IMR-90 (cell line): ENCODE results near the gene VPS37C. TPM values are rescaled to one million over a fixed set of nuclear protein-coding genes. Genes with fewer than 3 reads are reported as not detected.

Source experiments
- ATAC-seq: fragments of 200-7000 bp; cut with Tn5 transposase; 2 replicates; pipeline ENCODE4 v1.9.1; 2020; ENCODE audit warnings: low read depth, mild to moderate bottlenecking, moderate library complexity
- BruUV-seq: library from RNA; stranded (reverse); fragments of 400-500 nt; replicated peaks from 2 replicates; lab custom pipeline; 2021; lab: Mats Ljungman, UMichigan
- CTCF ChIA-PET: fragments of 300-600 bp; formaldehyde crosslinking; extraction: SDS; loops from one replicate; lab custom pipeline; 2021; ENCODE audit warnings: antibody characterized with exemption; lab: Yijun Ruan, JAX
- POLR2A ChIA-PET: fragments of 300-600 bp; sonication (Branson Sonifier 250); formaldehyde crosslinking; loops from one replicate; lab custom pipeline; 2022; ENCODE audit warnings: antibody characterized with exemption; ENCODE audit not compliant: unreplicated experiment; lab: Charles Lee
- DNase-seq: peaks from one replicate; pipeline ENCODE4 v3.0.0; 2013
- H2AFZ ChIP-seq: replicated peaks from 2 replicates; pipeline ENCODE3; 2013; ENCODE audit warnings: low read length, mild to moderate bottlenecking; ENCODE audit not compliant: poor library complexity
- H2AK5ac ChIP-seq: 2 replicates; pipeline ENCODE4 v1.6.1; 2013; ENCODE audit warnings: low read depth, low read length, inconsistent platforms
- H2AK9ac ChIP-seq: replicated peaks from 2 replicates; pipeline ENCODE3; 2013; ENCODE audit warnings: mild to moderate bottlenecking, low read depth, low read length, moderate library complexity; ENCODE audit not compliant: poor library complexity
- H2BK120ac ChIP-seq: 2 replicates; pipeline ENCODE4 v1.6.1; 2013; ENCODE audit warnings: low read depth, low read length, inconsistent platforms
- H2BK15ac ChIP-seq: 3 replicates; pipeline ENCODE4 v1.6.1; 2013; ENCODE audit warnings: low read depth, low read length, inconsistent platforms
- H2BK20ac ChIP-seq: 2 replicates; pipeline ENCODE4 v1.6.1; 2013; ENCODE audit warnings: low read depth, mild to moderate bottlenecking, inconsistent platforms, low read length, moderate library complexity
- H2BK5ac ChIP-seq: 2 replicates; pipeline ENCODE4 v1.6.1; 2013; ENCODE audit warnings: mild to moderate bottlenecking, low read depth, low read length, inconsistent platforms; ENCODE audit not compliant: poor library complexity, severe bottlenecking
- H3K14ac ChIP-seq: replicated peaks from 2 replicates; pipeline ENCODE4 v1.6.1; 2013; ENCODE audit warnings: low read depth, low read length, inconsistent platforms
- H3K18ac ChIP-seq: 2 replicates; pipeline ENCODE4 v1.6.1; 2013; ENCODE audit warnings: low read depth, low read length, control low read depth
- H3K23ac ChIP-seq: 2 replicates; pipeline ENCODE4 v1.6.1; 2013; ENCODE audit warnings: low read depth, low read length, inconsistent platforms
- H3K27ac ChIP-seq: 2 replicates; pipeline ENCODE4 v1.5.1; 2013; ENCODE audit warnings: mild to moderate bottlenecking, control low read depth, low read length; ENCODE audit not compliant: insufficient read depth
- H3K27me3 ChIP-seq: 2 replicates; pipeline ENCODE4 v1.6.1; 2013; ENCODE audit warnings: low read length; ENCODE audit not compliant: control insufficient read depth, insufficient read depth
- H3K36me3 ChIP-seq: 2 replicates; pipeline ENCODE4 v1.6.1; 2013; ENCODE audit warnings: low read length, mixed read lengths; ENCODE audit not compliant: control insufficient read depth, insufficient read depth
- H3K4ac ChIP-seq: 2 replicates; pipeline ENCODE4 v1.6.1; 2013; ENCODE audit warnings: low read depth, low read length, inconsistent platforms
- H3K4me1 ChIP-seq: 2 replicates; pipeline ENCODE4 v1.6.1; 2013; ENCODE audit warnings: low read length, mixed read lengths; ENCODE audit not compliant: control insufficient read depth, insufficient read depth
- H3K4me2 ChIP-seq: 2 replicates; pipeline ENCODE4 v1.6.1; 2013; ENCODE audit warnings: low read depth, mild to moderate bottlenecking, control low read depth, low read length, moderate library complexity
- H3K4me3 ChIP-seq: 2 replicates; pipeline ENCODE4 v1.5.1; 2013; ENCODE audit warnings: low read depth, mild to moderate bottlenecking, control low read depth, low read length, moderate library complexity; ENCODE audit not compliant: insufficient read depth
- H3K56ac ChIP-seq: 2 replicates; pipeline ENCODE4 v1.6.1; 2013; ENCODE audit warnings: low read length, inconsistent platforms; ENCODE audit not compliant: insufficient read depth; ENCODE audit errors: extremely low read depth
- H3K79me1 ChIP-seq, 2 experiments: 2 replicates each; pipeline ENCODE4 v1.6.1; 2013; ENCODE audit warnings: low read length in 2 of 2, inconsistent platforms in 1 of 2, low read depth in 1 of 2
- H3K9ac ChIP-seq: 2 replicates; pipeline ENCODE4 v1.6.1; 2013; ENCODE audit warnings: low read depth, low read length, control low read depth
- H3K9me1 ChIP-seq: 2 replicates; pipeline ENCODE4 v1.6.1; 2013; ENCODE audit warnings: low read length, inconsistent platforms; ENCODE audit not compliant: insufficient read depth
- H3K9me3 ChIP-seq: 2 replicates; pipeline ENCODE4 v1.6.1; 2013; ENCODE audit warnings: low read length; ENCODE audit not compliant: control insufficient read depth, insufficient read depth
- H4K20me1 ChIP-seq: 2 replicates; pipeline ENCODE4 v1.6.1; 2013; ENCODE audit warnings: low read length, inconsistent platforms; ENCODE audit not compliant: insufficient read depth
- H4K5ac ChIP-seq: 2 replicates; pipeline ENCODE4 v1.6.1; 2013; ENCODE audit warnings: mild to moderate bottlenecking, low read depth, low read length, control low read depth
- H4K8ac ChIP-seq, 2 experiments: 2 replicates each; pipeline ENCODE4 v1.6.1; 2013; ENCODE audit warnings: low read depth in 2 of 2, low read length in 2 of 2, control low read depth in 1 of 2, inconsistent platforms in 1 of 2
- H4K91ac ChIP-seq: 2 replicates; pipeline ENCODE4 v1.6.1; 2013; ENCODE audit warnings: low read depth, low read length, inconsistent platforms; ENCODE audit not compliant: insufficient read depth
- BHLHE40 ChIP-seq: fragments of 150-350 bp; IDR thresholded peaks from 2 replicates; pipeline ENCODE4 v1.6.1; 2016; ENCODE audit warnings: mild to moderate bottlenecking, low read depth, low read length
- CEBPB ChIP-seq: IDR thresholded peaks from 2 replicates; pipeline ENCODE4 v1.6.1; 2012; ENCODE audit warnings: low read depth, low read length, improper control_type of control experiment
- CHD1 ChIP-seq: IDR thresholded peaks from 2 replicates; pipeline ENCODE4 v1.6.1; 2012; ENCODE audit warnings: low read depth, low read length, improper control_type of control experiment
- CTCF ChIP-seq: conservative IDR thresholded peaks from 2 replicates; pipeline ENCODE4 v1.5.1; 2012; ENCODE audit warnings: mild to moderate bottlenecking, low read depth, low read length, improper control_type of control experiment
- ELK1 ChIP-seq: fragments of 150-350 bp; IDR thresholded peaks from 2 replicates; pipeline ENCODE4 v1.6.1; 2016; ENCODE audit warnings: low read depth, mild to moderate bottlenecking, low read length, moderate library complexity, borderline replicate concordance
- FOS ChIP-seq: fragments of 150-350 bp; IDR thresholded peaks from 2 replicates; pipeline ENCODE4 v1.6.1; 2016; ENCODE audit warnings: low read depth, low read length
- MAFK ChIP-seq: IDR thresholded peaks from 2 replicates; pipeline ENCODE4 v1.6.1; 2012; ENCODE audit warnings: low read depth, low read length, improper control_type of control experiment
- MAZ ChIP-seq: IDR thresholded peaks from 2 replicates; pipeline ENCODE4 v1.6.1; 2012; ENCODE audit warnings: low read depth, mild to moderate bottlenecking, low read length, improper control_type of control experiment, moderate library complexity, borderline replicate concordance
- MXI1 ChIP-seq: IDR thresholded peaks from 2 replicates; pipeline ENCODE4 v1.6.1; 2012; ENCODE audit warnings: low read depth, mild to moderate bottlenecking, low read length, moderate library complexity, borderline replicate concordance
- NFE2L2 ChIP-seq: fragments of 150-350 bp; IDR thresholded peaks from 2 replicates; pipeline ENCODE4 v1.6.1; 2016; ENCODE audit warnings: low read depth, mild to moderate bottlenecking, low read length
- POLR2A ChIP-seq: IDR thresholded peaks from 2 replicates; pipeline ENCODE4 v1.6.1; 2012; ENCODE audit warnings: mild to moderate bottlenecking, low read depth, low read length
- RAD21 ChIP-seq: IDR thresholded peaks from 2 replicates; pipeline ENCODE4 v1.6.1; 2012; ENCODE audit warnings: low read length, improper control_type of control experiment
- RCOR1 ChIP-seq: IDR thresholded peaks from 2 replicates; pipeline ENCODE4 v1.6.1; 2012; ENCODE audit warnings: mild to moderate bottlenecking, low read length, improper control_type of control experiment; ENCODE audit not compliant: insufficient replicate concordance
- RFX5 ChIP-seq: IDR thresholded peaks from 2 replicates; pipeline ENCODE4 v1.8.0; 2012; ENCODE audit warnings: low read depth, mild to moderate bottlenecking, low read length, moderate library complexity
- SMC3 ChIP-seq: fragments of 150-350 bp; IDR thresholded peaks from 2 replicates; pipeline ENCODE4 v1.6.1; 2016; ENCODE audit warnings: low read depth, mild to moderate bottlenecking, antibody characterized with exemption, low read length, moderate library complexity
- USF2 ChIP-seq: fragments of 150-350 bp; IDR thresholded peaks from 2 replicates; pipeline ENCODE4 v1.6.1; 2017; ENCODE audit warnings: mild to moderate bottlenecking, antibody characterized with exemption, low read length, low read depth
- WGBS, 2 experiments: methylation state at CpG; one replicate each; pipeline versions ENCODE4 v1.1.5 to v1.1.7; 2013; ENCODE audit warnings: missing lambda C conversion rate in 2 of 2; ENCODE audit not compliant: insufficient read length in 1 of 2; ENCODE audit errors: extremely low coverage in 2 of 2; 5-methylcytosine and 5-hydroxymethylcytosine counted together
- dilution Hi-C: fragments of 300-500 bp; cut with HindIII; formaldehyde crosslinking; loops from one replicate; pipeline ENCODE4 v1.14.3; 2018; ENCODE audit warnings: low sequenced_read_pairs; ENCODE audit not compliant: unreplicated experiment
- in situ Hi-C: fragments of 300-500 bp; cut with MboI; formaldehyde crosslinking; loops from 3 replicates; pipeline ENCODE4 v1.14.3; 2019; ENCODE audit warnings: low sequenced_read_pairs, inconsistent platforms, mixed read lengths
- intact Hi-C: fragments of 100-400 bp; cut with micrococcal nuclease; formaldehyde crosslinking; loops from 2 replicates; pipeline ENCODE4 v1.10.0; 2022
- polyA plus RNA-seq, 3 experiments: library from polyadenylated mRNA; depleted of rRNA; stranded (reverse); fragments of >200 nt; gene quantifications; 2 replicates each; pipeline ENCODE4 v1.2.3, GENCODE V29; 2012; ENCODE audit warnings: low replicate concordance in 1 of 3
- total RNA-seq: library from RNA; depleted of rRNA; stranded (reverse); fragments of >200 nt; gene quantifications from 2 replicates; pipeline ENCODE4 v1.2.3, GENCODE V29; 2012

VPS37C gene
- total and polyA plus RNA-seq, 2 of the 4 experiments (the other 2 are of a cell fraction) = 3.2 to 13.2 TPM

- peaks cover 3 to 29% of the 10 kb centered on the region in 2 experiments; a peak in 2 of 4 replicates for H3K79me1 ChIP-seq
- no peak overlapping the region for H3K27ac ChIP-seq
- H3K36me3 ChIP-seq = peaks cover 16% of the 10 kb centered on the region
- H3K9ac ChIP-seq = no peak overlapping the region
- ChIA-PET POLR2A (no interaction called here), CTCF (no interaction called here)
- DNase-seq (no peak), ATAC-seq (no peak)
- H2AFZ ChIP-seq = no peak overlapping the region
- H2BK15ac ChIP-seq = no peak overlapping the region
- no peak overlapping the region for H3K14ac ChIP-seq
- no peak overlapping the region for H3K4me3 ChIP-seq
- TF ChIP-seq MAFK (no peak), MAZ (no peak), CEBPB (no peak), BHLHE40 (no peak), RAD21 (no peak), NFE2L2 (no peak), CTCF (no peak), USF2 (no peak), RFX5 (no peak), RCOR1 (no peak), ELK1 (no peak), FOS (no peak), POLR2A (no peak), SMC3 (no peak), MXI1 (no peak), CHD1 (no peak)
- no peak overlapping the region for H3K4ac ChIP-seq
- in situ Hi-C loops = no loop called here
- H4K8ac ChIP-seq = no peak overlapping the region
- H3K9me1 ChIP-seq = peaks cover 11% of the 10 kb centered on the region; the same call in 1 of the 2 replicates
- no peaks in the 10 kb centered on the region for H3K9me3 ChIP-seq
- H3K27me3 ChIP-seq = no peaks in the 10 kb centered on the region
- H4K5ac ChIP-seq = no peak overlapping the region
- intact Hi-C loops = loop anchor here (2.0 kb wide), 1 partner anchor 301 kb away; no protein-coding TSS in a partner anchor
- H2AK9ac ChIP-seq = no peak overlapping the region
- peaks cover 10% of the 10 kb centered on the region for H3K4me1 ChIP-seq
- no peak overlapping the region for H2BK120ac ChIP-seq
- no peak overlapping the region for H3K18ac ChIP-seq
- no peak overlapping the region for H3K4me2 ChIP-seq
- H2AK5ac ChIP-seq = no peak overlapping the region
- H2BK5ac ChIP-seq = no peak overlapping the region
- no TSS peak for BruUV-seq
- no peak overlapping the region for H2BK20ac ChIP-seq
- H3K23ac ChIP-seq = no peak overlapping the region
- no peak overlapping the region for H4K91ac ChIP-seq
- WGBS, 2 experiments = 95% methylated on average over 11 of the region's 19 CpGs; no CpG with 5 or more reads in 1 of the 2 experiments
- no peak overlapping the region for H3K56ac ChIP-seq
- H4K20me1 ChIP-seq = peaks cover 44% of the 10 kb centered on the region
- dilution Hi-C loops = no loop called here
Measured at GRCh38 chr11:61131998-61132555, 29.1 kb downstream of the VPS37C start.
